Measurements from ENCODE around the gene NCKAP1. TPM values are rescaled to one million over a fixed set of nuclear protein-coding genes. Genes with fewer than 3 reads are reported as not detected.

The NCKAP1 gene
- polyA plus RNA-seq, 1 of the 3 experiments (the other 2 are of a cell fraction) = 64.0 TPM

GRCh38 chr2:182911813-182912517 is 126.3 kb downstream of the NCKAP1 start:
- DNase-seq = no peak
- H3K79me2 ChIP-seq (ENCODE audit: insufficient read depth) = no peaks in the 10 kb centered on the region
- no peak for TF ChIP-seq ZBTB33 (IDR thresholded peaks at IDR 0.05; ENCODE audit: borderline replicate concordance, low read depth)
- no peak for TF ChIP-seq TAF1 (IDR thresholded peaks at IDR 0.05; ENCODE audit: borderline replicate concordance, low read depth, low read length)
- TF ChIP-seq TCF12 (IDR thresholded peaks at IDR 0.05) = no peak
- TF ChIP-seq, protein P1, sequence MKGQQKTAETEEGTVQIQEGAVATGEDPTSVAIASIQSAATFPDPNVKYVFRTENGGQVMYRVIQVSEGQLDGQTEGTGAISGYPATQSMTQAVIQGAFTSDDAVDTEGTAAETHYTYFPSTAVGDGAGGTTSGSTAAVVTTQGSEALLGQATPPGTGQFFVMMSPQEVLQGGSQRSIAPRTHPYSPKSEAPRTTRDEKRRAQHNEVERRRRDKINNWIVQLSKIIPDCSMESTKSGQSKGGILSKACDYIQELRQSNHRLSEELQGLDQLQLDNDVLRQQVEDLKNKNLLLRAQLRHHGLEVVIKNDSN (IDR thresholded peaks at IDR 0.05; ENCODE audit: borderline replicate concordance, low read depth) = no peak
- no peak for TF ChIP-seq ELF1 (IDR thresholded peaks at IDR 0.05)
- TF ChIP-seq SMC3 (IDR thresholded peaks at IDR 0.05; ENCODE audit: low read depth, low read length) = no peak
- no peak for TF ChIP-seq USF2 (IDR thresholded peaks at IDR 0.05; ENCODE audit: borderline replicate concordance, low read depth, low read length)
- TF ChIP-seq RCOR1 (IDR thresholded peaks at IDR 0.05; ENCODE audit: low read length) = no peak
- TF ChIP-seq, protein P2, sequence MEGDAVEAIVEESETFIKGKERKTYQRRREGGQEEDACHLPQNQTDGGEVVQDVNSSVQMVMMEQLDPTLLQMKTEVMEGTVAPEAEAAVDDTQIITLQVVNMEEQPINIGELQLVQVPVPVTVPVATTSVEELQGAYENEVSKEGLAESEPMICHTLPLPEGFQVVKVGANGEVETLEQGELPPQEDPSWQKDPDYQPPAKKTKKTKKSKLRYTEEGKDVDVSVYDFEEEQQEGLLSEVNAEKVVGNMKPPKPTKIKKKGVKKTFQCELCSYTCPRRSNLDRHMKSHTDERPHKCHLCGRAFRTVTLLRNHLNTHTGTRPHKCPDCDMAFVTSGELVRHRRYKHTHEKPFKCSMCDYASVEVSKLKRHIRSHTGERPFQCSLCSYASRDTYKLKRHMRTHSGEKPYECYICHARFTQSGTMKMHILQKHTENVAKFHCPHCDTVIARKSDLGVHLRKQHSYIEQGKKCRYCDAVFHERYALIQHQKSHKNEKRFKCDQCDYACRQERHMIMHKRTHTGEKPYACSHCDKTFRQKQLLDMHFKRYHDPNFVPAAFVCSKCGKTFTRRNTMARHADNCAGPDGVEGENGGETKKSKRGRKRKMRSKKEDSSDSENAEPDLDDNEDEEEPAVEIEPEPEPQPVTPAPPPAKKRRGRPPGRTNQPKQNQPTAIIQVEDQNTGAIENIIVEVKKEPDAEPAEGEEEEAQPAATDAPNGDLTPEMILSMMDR (IDR thresholded peaks at IDR 0.05) = no peak
- TF ChIP-seq RFX5 (IDR thresholded peaks at IDR 0.05; ENCODE audit: low read length) = no peak
- TF ChIP-seq POLR2AphosphoS5 (IDR thresholded peaks at IDR 0.05; ENCODE audit: low read depth, low read length) = no peak
- no peak for TF ChIP-seq SIN3A (IDR thresholded peaks at IDR 0.05; ENCODE audit: borderline replicate concordance, low read depth, low read length)
- no peak for TF ChIP-seq CHD2 (IDR thresholded peaks at IDR 0.05; ENCODE audit: low read length, partially characterized antibody)
- TF ChIP-seq MEF2A (IDR thresholded peaks at IDR 0.05; ENCODE audit: borderline replicate concordance, low read depth) = no peak
- no peak for TF ChIP-seq GABPA (IDR thresholded peaks at IDR 0.05; ENCODE audit: low read depth)
- TF ChIP-seq IRF3 (IDR thresholded peaks at IDR 0.05; ENCODE audit: low read depth, low read length) = no peak
- TF ChIP-seq FOSL2 (IDR thresholded peaks at IDR 0.05; ENCODE audit: borderline replicate concordance, low read depth) = no peak
- no peak for TF ChIP-seq TEAD4 (IDR thresholded peaks at IDR 0.05; ENCODE audit: borderline replicate concordance, insufficient read depth)
- TF ChIP-seq, protein P3, sequence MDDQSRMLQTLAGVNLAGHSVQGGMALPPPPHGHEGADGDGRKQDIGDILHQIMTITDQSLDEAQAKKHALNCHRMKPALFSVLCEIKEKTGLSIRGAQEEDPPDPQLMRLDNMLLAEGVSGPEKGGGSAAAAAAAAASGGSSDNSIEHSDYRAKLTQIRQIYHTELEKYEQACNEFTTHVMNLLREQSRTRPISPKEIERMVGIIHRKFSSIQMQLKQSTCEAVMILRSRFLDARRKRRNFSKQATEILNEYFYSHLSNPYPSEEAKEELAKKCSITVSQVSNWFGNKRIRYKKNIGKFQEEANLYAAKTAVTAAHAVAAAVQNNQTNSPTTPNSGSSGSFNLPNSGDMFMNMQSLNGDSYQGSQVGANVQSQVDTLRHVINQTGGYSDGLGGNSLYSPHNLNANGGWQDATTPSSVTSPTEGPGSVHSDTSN (IDR thresholded peaks at IDR 0.05) = no peak
- TF ChIP-seq JUND (IDR thresholded peaks at IDR 0.05) = no peak
- no peaks in the 10 kb centered on the region for H3K9me3 ChIP-seq
- H3K9ac ChIP-seq = no peak overlapping the region
- no peak overlapping the region for H3K4me2 ChIP-seq
- peaks cover 45 to 50% of the 10 kb centered on the region in 2 experiments for H3K36me3 ChIP-seq (replicated peaks in 1 of 2; ENCODE audit: control insufficient read depth in 1 of 2, insufficient read depth in 2 of 2, low read length in 1 of 2)
- H3K4me3 ChIP-seq (ENCODE audit: low read depth in 2 of 2, low read length in 1 of 2) = no peak overlapping the region
- H3F3A ChIP-seq (replicated peaks; ENCODE audit: insufficient read depth) = peaks cover 31% of the 10 kb centered on the region
- ChIA-PET CTCF (interaction anchor here (0.8 to 2.0 kb wide), 4 partner anchors 14 to 128 kb away, joined by 3 to 5 read pairs (median 4); no protein-coding TSS in a partner anchor), POLR2A (no interaction called here)
- peaks cover 6% of the 10 kb centered on the region for H4K20me1 ChIP-seq (ENCODE audit: insufficient read depth)
- 88% methylated on average over 2 of the region's 2 CpGs for WGBS (ENCODE audit: low lambda C conversion rate)
- H3K4me1 ChIP-seq (ENCODE audit: control insufficient read depth in 1 of 2, insufficient read depth in 2 of 2, low read depth in 1 of 2, low read length in 1 of 2) = peaks cover 8 to 22% of the 10 kb centered on the region in 2 experiments
- no peaks in the 10 kb centered on the region for H3K9me2 ChIP-seq
- H3K27me3 ChIP-seq (ENCODE audit: insufficient read depth) = no peaks in the 10 kb centered on the region
- no peak overlapping the region for H2AFZ ChIP-seq (ENCODE audit: low read depth)
- H3K27ac ChIP-seq (ENCODE audit: low read depth in 2 of 2, low read length in 1 of 2) = no peak overlapping the region

Measured in SK-N-SH (cell line).